GM12801 (cell line): Measurements from ENCODE around the gene RTF2.

ENCODE experiments used
- CTCF ChIP-seq: IDR thresholded peaks from one replicate; pipeline ENCODE4 v1.5.1; 2011; ENCODE audit warnings: control low read depth; ENCODE audit not compliant: insufficient read length; ENCODE audit errors: extremely low read depth

Gene RTF2

GRCh38 chr20:56501116-56501515, 32.7 kb downstream of the RTF2 start:
- TF ChIP-seq CTCF, result no peak

GRCh38 chr20:56503916-56504315, 35.5 kb downstream of the RTF2 start:
- TF ChIP-seq CTCF, result no peak

- TF ChIP-seq CTCF, result no peak
These were observed 36.1 kb downstream of the RTF2 start for GRCh38 chr20:56504373-56505005.

GRCh38 chr20:56506103-56506502, 37.7 kb downstream of the RTF2 start:
- TF ChIP-seq CTCF, result no peak

GRCh38 chr20:56511926-56512325, 43.5 kb downstream of the RTF2 start:
- no peak for TF ChIP-seq CTCF

- TF ChIP-seq CTCF, result no peak
These were observed 45.0 kb downstream of the RTF2 start for GRCh38 chr20:56513161-56514150.

GRCh38 chr20:56516631-56517030, 48.2 kb downstream of the RTF2 start:
- TF ChIP-seq CTCF, result no peak
